ENCODE data around the gene CALU.
A peak's percentile ranks its signal among the peaks of the same experiment; 100 is the strongest.

CALU gene

GRCh38 chr7:128783143-128783861 lies 44.1 kb downstream of the CALU start (continued):
- TF ChIP-seq, protein P1, sequence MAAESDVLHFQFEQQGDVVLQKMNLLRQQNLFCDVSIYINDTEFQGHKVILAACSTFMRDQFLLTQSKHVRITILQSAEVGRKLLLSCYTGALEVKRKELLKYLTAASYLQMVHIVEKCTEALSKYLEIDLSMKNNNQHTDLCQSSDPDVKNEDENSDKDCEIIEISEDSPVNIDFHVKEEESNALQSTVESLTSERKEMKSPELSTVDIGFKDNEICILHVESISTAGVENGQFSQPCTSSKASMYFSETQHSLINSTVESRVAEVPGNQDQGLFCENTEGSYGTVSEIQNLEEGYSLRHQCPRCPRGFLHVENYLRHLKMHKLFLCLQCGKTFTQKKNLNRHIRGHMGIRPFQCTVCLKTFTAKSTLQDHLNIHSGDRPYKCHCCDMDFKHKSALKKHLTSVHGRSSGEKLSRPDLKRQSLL (tag by site-specific recombination; IDR thresholded peaks at IDR 0.05), result peak; percentile 89
- TF ChIP-seq, protein P2, sequence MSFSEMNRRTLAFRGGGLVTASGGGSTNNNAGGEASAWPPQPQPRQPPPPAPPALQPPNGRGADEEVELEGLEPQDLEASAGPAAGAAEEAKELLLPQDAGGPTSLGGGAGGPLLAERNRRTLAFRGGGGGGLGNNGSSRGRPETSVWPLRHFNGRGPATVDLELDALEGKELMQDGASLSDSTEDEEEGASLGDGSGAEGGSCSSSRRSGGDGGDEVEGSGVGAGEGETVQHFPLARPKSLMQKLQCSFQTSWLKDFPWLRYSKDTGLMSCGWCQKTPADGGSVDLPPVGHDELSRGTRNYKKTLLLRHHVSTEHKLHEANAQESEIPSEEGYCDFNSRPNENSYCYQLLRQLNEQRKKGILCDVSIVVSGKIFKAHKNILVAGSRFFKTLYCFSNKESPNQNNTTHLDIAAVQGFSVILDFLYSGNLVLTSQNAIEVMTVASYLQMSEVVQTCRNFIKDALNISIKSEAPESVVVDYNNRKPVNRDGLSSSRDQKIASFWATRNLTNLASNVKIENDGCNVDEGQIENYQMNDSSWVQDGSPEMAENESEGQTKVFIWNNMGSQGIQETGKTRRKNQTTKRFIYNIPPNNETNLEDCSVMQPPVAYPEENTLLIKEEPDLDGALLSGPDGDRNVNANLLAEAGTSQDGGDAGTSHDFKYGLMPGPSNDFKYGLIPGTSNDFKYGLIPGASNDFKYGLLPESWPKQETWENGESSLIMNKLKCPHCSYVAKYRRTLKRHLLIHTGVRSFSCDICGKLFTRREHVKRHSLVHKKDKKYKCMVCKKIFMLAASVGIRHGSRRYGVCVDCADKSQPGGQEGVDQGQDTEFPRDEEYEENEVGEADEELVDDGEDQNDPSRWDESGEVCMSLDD (tag by site-specific recombination; IDR thresholded peaks at IDR 0.05), result peak; percentile 92
- TF ChIP-seq ZBTB17 (tag by site-specific recombination; IDR thresholded peaks at IDR 0.05) (peak; percentile 95), YY1 (tag by site-specific recombination; IDR thresholded peaks at IDR 0.05) (peak; percentile 69; the same call in 1 of the 2 replicates), OSR2 (tag by site-specific recombination; IDR thresholded peaks at IDR 0.05) (peak; percentile 80), ZBTB8A (tag by site-specific recombination; IDR thresholded peaks at IDR 0.05) (peak; percentile 80), ZNF2 (tag by site-specific recombination; IDR thresholded peaks at IDR 0.05) (0 out of 2 replicates have a peak, but pooled peaks have one; percentile 63), TRIM28 (IDR thresholded peaks at IDR 0.05; ENCODE audit: borderline replicate concordance, low read length) (peak; percentile 64; the same call in 1 of the 2 replicates), REPIN1 (tag by site-specific recombination; IDR thresholded peaks at IDR 0.05; ENCODE audit: low read depth) (peak; percentile 69; the same call in 1 of the 2 replicates), KLF10 (tag by site-specific recombination; IDR thresholded peaks at IDR 0.05) (peak; percentile 70; the same call in 1 of the 2 replicates), ZNF221 (tag by site-specific recombination; IDR thresholded peaks at IDR 0.05; ENCODE audit: borderline replicate concordance) (peak; percentile 94; the same call in 1 of the 2 replicates), WT1 (tag by site-specific recombination; IDR thresholded peaks at IDR 0.05) (no peak), ZNF518A (tag by site-specific recombination; conservative IDR thresholded peaks at IDR 0.05; ENCODE audit: low read depth) (0 out of 2 replicates have a peak, but pooled peaks have one; percentile 41), ZSCAN30 (tag by site-specific recombination; IDR thresholded peaks at IDR 0.05) (peak; percentile 83), YY2 (tag by site-specific recombination; IDR thresholded peaks at IDR 0.05) (peak; percentile 68), SCRT2 (tag by site-specific recombination; IDR thresholded peaks at IDR 0.05) (0 out of 2 replicates have a peak, but pooled peaks have one; percentile 28), ZNF561 (tag by site-specific recombination; IDR thresholded peaks at IDR 0.05; ENCODE audit: borderline replicate concordance) (0 out of 2 replicates have a peak, but pooled peaks have one; percentile 73), ZNF138 (tag by site-specific recombination; IDR thresholded peaks at IDR 0.05; ENCODE audit: borderline replicate concordance) (no peak), ZNF274 (IDR thresholded peaks at IDR 0.05; ENCODE audit: low read length) (no peak), ZNF274 (tag by site-specific recombination; IDR thresholded peaks at IDR 0.05; ENCODE audit: borderline replicate concordance) (no peak), ZNF521 (tag by site-specific recombination; IDR thresholded peaks at IDR 0.05) (no peak), ZNF133 (tag by site-specific recombination; IDR thresholded peaks at IDR 0.05) (0 out of 2 replicates have a peak, but pooled peaks have one; percentile 9), ZNF660 (tag by site-specific recombination; IDR thresholded peaks at IDR 0.05) (peak; percentile 93), ZNF10 (tag by site-specific recombination; IDR thresholded peaks at IDR 0.05) (no peak), ZNF394 (tag by site-specific recombination; IDR thresholded peaks at IDR 0.05; ENCODE audit: borderline replicate concordance) (peak; percentile 67; the same call in 1 of the 2 replicates), MZF1 (tag by site-specific recombination; IDR thresholded peaks at IDR 0.05; ENCODE audit: borderline replicate concordance) (0 out of 2 replicates have a peak, but pooled peaks have one; percentile 13)
- TF ChIP-seq, protein P3, sequence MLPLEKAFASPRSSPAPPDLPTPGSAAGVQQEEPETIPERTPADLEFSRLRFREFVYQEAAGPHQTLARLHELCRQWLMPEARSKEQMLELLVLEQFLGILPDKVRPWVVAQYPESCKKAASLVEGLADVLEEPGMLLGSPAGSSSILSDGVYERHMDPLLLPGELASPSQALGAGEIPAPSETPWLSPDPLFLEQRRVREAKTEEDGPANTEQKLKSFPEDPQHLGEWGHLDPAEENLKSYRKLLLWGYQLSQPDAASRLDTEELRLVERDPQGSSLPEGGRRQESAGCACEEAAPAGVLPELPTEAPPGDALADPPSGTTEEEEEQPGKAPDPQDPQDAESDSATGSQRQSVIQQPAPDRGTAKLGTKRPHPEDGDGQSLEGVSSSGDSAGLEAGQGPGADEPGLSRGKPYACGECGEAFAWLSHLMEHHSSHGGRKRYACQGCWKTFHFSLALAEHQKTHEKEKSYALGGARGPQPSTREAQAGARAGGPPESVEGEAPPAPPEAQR (tag by site-specific recombination; IDR thresholded peaks at IDR 0.05), result peak; percentile 72
- TF ChIP-seq, protein P4, sequence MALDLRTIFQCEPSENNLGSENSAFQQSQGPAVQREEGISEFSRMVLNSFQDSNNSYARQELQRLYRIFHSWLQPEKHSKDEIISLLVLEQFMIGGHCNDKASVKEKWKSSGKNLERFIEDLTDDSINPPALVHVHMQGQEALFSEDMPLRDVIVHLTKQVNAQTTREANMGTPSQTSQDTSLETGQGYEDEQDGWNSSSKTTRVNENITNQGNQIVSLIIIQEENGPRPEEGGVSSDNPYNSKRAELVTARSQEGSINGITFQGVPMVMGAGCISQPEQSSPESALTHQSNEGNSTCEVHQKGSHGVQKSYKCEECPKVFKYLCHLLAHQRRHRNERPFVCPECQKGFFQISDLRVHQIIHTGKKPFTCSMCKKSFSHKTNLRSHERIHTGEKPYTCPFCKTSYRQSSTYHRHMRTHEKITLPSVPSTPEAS (tag by site-specific recombination; IDR thresholded peaks at IDR 0.05), result peak; percentile 39; the same call in 1 of the 2 replicates
